PC-3 (cell line): ENCODE measurements around the gene FPGS.

Experiments
- EZH2 ChIP-seq: fragments of 300-600 bp; sonication (generic); IDR thresholded peaks from one replicate; pipeline ENCODE4 v1.6.1; 2017; ENCODE audit warnings: antibody characterized with exemption, mild to moderate bottlenecking, low read length; ENCODE audit not compliant: unreplicated experiment
- TF ChIP-seq, protein P1 (sequence below): fragments of 300-600 bp; sonication (generic); conservative IDR thresholded peaks from 2 replicates; pipeline ENCODE4 v1.5.1; 2017; ENCODE audit warnings: antibody characterized with exemption, low read depth, mild to moderate bottlenecking, low read length

DNA sequence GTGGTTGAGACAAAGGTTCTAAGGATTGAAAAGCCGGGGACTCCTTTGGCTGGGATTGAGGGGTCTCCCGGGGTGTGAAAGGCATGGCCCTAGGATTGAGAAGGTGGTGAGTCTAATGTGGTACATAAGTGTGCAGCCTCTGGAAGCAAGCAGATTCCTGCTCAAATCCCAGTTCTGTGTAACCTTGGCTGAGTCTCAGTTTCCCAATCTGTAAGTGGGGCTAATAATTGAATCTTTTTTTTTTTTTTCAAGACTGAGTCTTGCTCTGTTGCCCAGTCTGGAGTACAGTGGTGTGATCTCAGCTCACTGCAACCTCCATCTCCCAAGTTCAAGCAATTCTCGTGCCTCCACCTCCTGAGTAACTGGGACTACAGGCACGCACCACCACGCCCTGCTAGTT, 30.1 kb upstream of the FPGS start:
- TF ChIP-seq, protein P1, sequence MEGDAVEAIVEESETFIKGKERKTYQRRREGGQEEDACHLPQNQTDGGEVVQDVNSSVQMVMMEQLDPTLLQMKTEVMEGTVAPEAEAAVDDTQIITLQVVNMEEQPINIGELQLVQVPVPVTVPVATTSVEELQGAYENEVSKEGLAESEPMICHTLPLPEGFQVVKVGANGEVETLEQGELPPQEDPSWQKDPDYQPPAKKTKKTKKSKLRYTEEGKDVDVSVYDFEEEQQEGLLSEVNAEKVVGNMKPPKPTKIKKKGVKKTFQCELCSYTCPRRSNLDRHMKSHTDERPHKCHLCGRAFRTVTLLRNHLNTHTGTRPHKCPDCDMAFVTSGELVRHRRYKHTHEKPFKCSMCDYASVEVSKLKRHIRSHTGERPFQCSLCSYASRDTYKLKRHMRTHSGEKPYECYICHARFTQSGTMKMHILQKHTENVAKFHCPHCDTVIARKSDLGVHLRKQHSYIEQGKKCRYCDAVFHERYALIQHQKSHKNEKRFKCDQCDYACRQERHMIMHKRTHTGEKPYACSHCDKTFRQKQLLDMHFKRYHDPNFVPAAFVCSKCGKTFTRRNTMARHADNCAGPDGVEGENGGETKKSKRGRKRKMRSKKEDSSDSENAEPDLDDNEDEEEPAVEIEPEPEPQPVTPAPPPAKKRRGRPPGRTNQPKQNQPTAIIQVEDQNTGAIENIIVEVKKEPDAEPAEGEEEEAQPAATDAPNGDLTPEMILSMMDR = no peak
- TF ChIP-seq EZH2 = no peak
